Pancreas (tissue), 10 donors: ENCODE results near the gene PTPRQ. TPM values are rescaled to one million over a fixed set of nuclear protein-coding genes. Genes with fewer than 3 reads are reported as not detected.
A peak's percentile ranks its signal among the peaks of the same experiment; 100 is the strongest.
"Not testable (repeated sequence)": the region's sequence is repeated elsewhere in the genome, so short reads cannot be mapped to it uniquely, and the experiment has no call there.

Source experiments
- ATAC-seq, 4 donors: fragments of 200-7000 bp; cut with Tn5 transposase; one replicate each; pipeline versions ENCODE4 v1.8.0 to v1.9.1; 2020; ENCODE audit warnings: mild to moderate bottlenecking in 4 of 4, moderate library complexity in 4 of 4
- DNase-seq, 6 donors: peaks; one replicate each; pipeline ENCODE4 v3.0.0-alpha.2; 2020
- FAIRE-seq: peaks from 2 replicates; lab custom pipeline; 2012; peaks lifted over from hg19 to GRCh38; lab: Jason Lieb, UNC
- H3K27ac ChIP-seq, 4 donors: fragments of 200-600 bp; sonication (generic); 1 replicate in 3 of 4; 2 replicates in 1 of 4; pipeline versions ENCODE4 v1.5.0 to v1.8.0; 2020
- H3K27me3 ChIP-seq, 4 donors: fragments of 200-600 bp; one replicate each; pipeline ENCODE4 v1.8.0; 2021
- H3K36me3 ChIP-seq, 3 donors: fragments of 200-600 bp; sonication (generic) in 1 of 3; one replicate each; pipeline versions ENCODE4 v1.5.0 to v1.8.0; 2020 to 2021
- H3K4me1 ChIP-seq, 3 donors: fragments of 200-600 bp; one replicate each; pipeline ENCODE4 v1.8.0; 2021
- H3K4me3 ChIP-seq, 4 donors: fragments of 200-600 bp; sonication (generic) in 2 of 4; one replicate each; pipeline versions ENCODE4 v1.5.0 to v1.8.0; 2020 to 2021
- H3K9me3 ChIP-seq, 4 donors: fragments of 200-600 bp; one replicate each; pipeline ENCODE4 v1.8.0; 2021
- WGBS, 2 donors: extraction: QIAGEN DNeasy Blood & Tissue Kit; methylation state at CpG; one replicate each; pipeline ENCODE4 v1.1.7; 2013; 5-methylcytosine and 5-hydroxymethylcytosine counted together
- intact Hi-C, 3 donors: fragments of 100-400 bp; cut with DNase I; formaldehyde crosslinking; loops; one replicate each; pipeline versions ENCODE4 v1.11.1 to v1.14.2; 2022
- polyA plus RNA-seq, 2 donors: library from polyadenylated mRNA; stranded (reverse); fragments of 200-250 nt; gene quantifications; one replicate each; pipeline ENCODE4 v1.2.3, GENCODE V29; 2013
- total RNA-seq, 6 donors: library from RNA; stranded (reverse); fragmentation: NEBNext Ultra II Directional in 4 of 6; extraction: Animal tissue kit (Norgen Biotek cat#: 25700) in 4 of 6; gene quantifications; one replicate each; pipeline versions ENCODE4 v1.2.1 to v1.2.4, GENCODE V29; 2021 to 2023
- TF ChIP-seq, protein P1 (sequence below), 4 donors: fragments of 200-600 bp; sonication (generic) in 3 of 4; IDR thresholded peaks; one replicate each; pipeline versions ENCODE4 v1.5.0 to v1.8.0; 2021; ENCODE audit warnings: antibody characterized with exemption in 4 of 4
- donor health status: healthy with polysubstance abuse.
- donor health status: DM: no; HTN: no; CAD: no; lungs with moderate emphysema.
- donor health status: DM: no; HTN: no; CAD: no.
- donor health status: control.
- donor health status: control.
- donor health status: Bipolar disorder and iron deficiency.
- donor health status: DM: yes; HTN: yes; CAD: no.
- donor health status: DM: no; HTN: no; CAD: no.
- donor health status: DM: no; HTN: no; CAD: no.
- donor health status: DM: yes; HTN: yes; CAD: no.

PTPRQ gene
- total and polyA plus RNA-seq, 8 donors: 0.09 to 0.91 (median 0.43) TPM

GRCh38 chr12:80442426-80443222 is 1.4 kb upstream of the PTPRQ start:
- FAIRE-seq (no peak), DNase-seq (peak in 1 of 6 donors; percentile 4), ATAC-seq (peak; percentile 82 to 94 (median 88))
- no peaks in the 10 kb centered on the region for H3K9me3 ChIP-seq
- WGBS, 2 donors: 40 to 42% methylated on average over 7 of the region's 7 CpGs
- intact Hi-C loops: no loop called here
- TF ChIP-seq, protein P1, sequence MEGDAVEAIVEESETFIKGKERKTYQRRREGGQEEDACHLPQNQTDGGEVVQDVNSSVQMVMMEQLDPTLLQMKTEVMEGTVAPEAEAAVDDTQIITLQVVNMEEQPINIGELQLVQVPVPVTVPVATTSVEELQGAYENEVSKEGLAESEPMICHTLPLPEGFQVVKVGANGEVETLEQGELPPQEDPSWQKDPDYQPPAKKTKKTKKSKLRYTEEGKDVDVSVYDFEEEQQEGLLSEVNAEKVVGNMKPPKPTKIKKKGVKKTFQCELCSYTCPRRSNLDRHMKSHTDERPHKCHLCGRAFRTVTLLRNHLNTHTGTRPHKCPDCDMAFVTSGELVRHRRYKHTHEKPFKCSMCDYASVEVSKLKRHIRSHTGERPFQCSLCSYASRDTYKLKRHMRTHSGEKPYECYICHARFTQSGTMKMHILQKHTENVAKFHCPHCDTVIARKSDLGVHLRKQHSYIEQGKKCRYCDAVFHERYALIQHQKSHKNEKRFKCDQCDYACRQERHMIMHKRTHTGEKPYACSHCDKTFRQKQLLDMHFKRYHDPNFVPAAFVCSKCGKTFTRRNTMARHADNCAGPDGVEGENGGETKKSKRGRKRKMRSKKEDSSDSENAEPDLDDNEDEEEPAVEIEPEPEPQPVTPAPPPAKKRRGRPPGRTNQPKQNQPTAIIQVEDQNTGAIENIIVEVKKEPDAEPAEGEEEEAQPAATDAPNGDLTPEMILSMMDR (IDR thresholded peaks at IDR 0.05): no peak
- H3K27me3 ChIP-seq: no peaks in the 10 kb centered on the region
- no peak overlapping the region for H3K4me3 ChIP-seq
- H3K36me3 ChIP-seq: no peaks in the 10 kb centered on the region
- peaks cover 9 to 27% (median 10%) of the 10 kb centered on the region in 3 donors for H3K4me1 ChIP-seq
- H3K27ac ChIP-seq: no peak overlapping the region

DNA sequence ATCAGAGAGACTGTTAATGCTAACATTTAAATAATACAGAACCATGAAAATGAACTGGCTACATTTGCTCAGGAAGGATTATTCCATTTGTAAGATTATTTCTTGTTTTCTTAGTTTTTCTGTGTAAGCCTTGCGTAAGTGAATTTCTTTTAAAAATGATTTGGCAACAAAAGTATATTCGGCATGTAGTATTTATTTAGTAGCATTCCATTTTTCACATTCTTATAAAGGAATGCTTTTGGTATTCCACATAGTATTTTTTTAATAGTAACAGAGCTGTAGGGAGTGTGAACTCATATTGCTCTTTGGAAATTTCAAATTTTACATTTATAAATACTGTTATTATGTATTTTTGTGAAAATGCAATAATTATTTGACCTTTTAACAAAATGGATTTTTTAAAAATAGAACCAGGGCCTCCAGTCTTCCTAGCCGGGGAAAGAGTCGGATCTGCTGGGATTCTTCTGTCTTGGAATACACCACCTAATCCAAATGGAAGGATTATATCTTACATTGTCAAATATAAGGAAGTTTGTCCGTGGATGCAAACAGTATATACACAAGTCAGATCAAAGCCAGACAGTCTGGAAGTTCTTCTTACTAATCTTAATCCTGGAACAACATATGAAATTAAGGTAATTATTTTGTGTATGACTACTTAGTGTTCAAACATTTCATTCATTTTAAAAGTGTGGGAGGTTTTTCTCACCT is 1.2 kb downstream of the PTPRQ start:
- WGBS, 2 donors: 41 to 44% methylated on average over 5 of the region's 5 CpGs
- FAIRE-seq: no peak
- no peak overlapping the region for H3K4me3 ChIP-seq
- peaks cover 9 to 27% (median 10%) of the 10 kb centered on the region in 3 donors for H3K4me1 ChIP-seq
- no peaks in the 10 kb centered on the region for H3K9me3 ChIP-seq
- H3K27me3 ChIP-seq: no peaks in the 10 kb centered on the region
- no peak for DNase-seq
- no peak overlapping the region for H3K27ac ChIP-seq
- ATAC-seq: peak in 1 of 4 donors; percentile 61
- TF ChIP-seq, protein P1 (IDR thresholded peaks at IDR 0.05): no peak
- intact Hi-C loops: no loop called here
- no peaks in the 10 kb centered on the region for H3K36me3 ChIP-seq

GRCh38 chr12:80456513-80456912 is 12.5 kb downstream of the PTPRQ start:
- WGBS, 2 donors: 53 to 54% methylated on average over 1 of the region's 1 CpG
- Histone ChIP-seq H3K9me3 (no peaks in the 10 kb centered on the region), H3K27ac (no peak overlapping the region), H3K36me3 (no peaks in the 10 kb centered on the region), H3K4me1 (no peaks in the 10 kb centered on the region), H3K4me3 (no peak overlapping the region), H3K27me3 (no peaks in the 10 kb centered on the region)
- FAIRE-seq (no peak), DNase-seq (no peak), ATAC-seq (no peak)
- intact Hi-C loops: no loop called here
- TF ChIP-seq, protein P1 (IDR thresholded peaks at IDR 0.05): no peak

GRCh38 chr12:80460972-80461371 is 16.9 kb downstream of the PTPRQ start:
- Histone ChIP-seq H3K4me1 (no peaks in the 10 kb centered on the region), H3K4me3 (no peak overlapping the region), H3K36me3 (no peaks in the 10 kb centered on the region), H3K9me3 (no peaks in the 10 kb centered on the region), H3K27ac (no peak overlapping the region), H3K27me3 (no peaks in the 10 kb centered on the region)
- DNase-seq (no peak), FAIRE-seq (no peak), ATAC-seq (no peak)
- intact Hi-C loops: no loop called here
- WGBS, 2 donors: 51 to 68% methylated on average over 4 of the region's 4 CpGs
- TF ChIP-seq, protein P1 (IDR thresholded peaks at IDR 0.05): no peak

DNA sequence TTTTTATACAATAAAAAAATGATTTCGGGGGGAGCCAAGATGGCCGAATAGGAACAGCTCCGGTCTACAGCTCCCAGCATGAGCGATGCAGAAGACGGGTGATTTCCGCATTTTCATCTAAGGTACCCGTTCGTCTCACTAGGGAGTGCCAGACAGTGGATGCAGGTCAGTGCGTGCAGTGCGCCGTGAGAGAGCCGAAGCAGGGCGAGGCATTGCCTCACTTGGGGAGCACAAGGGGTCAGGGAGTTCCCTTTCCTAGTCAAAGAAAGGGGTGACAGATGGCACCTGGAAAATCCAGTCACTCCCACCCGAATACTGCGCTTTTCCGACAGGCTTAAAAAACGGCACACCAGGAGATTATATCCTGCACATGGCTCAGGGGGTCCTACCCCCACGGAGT is 17.8 kb downstream of the PTPRQ start:
- H3K4me1 ChIP-seq, H3K36me3 ChIP-seq, DNase-seq, ATAC-seq, H3K4me3 ChIP-seq, H3K9me3 ChIP-seq, FAIRE-seq, intact Hi-C loops, H3K27me3 ChIP-seq, H3K27ac ChIP-seq: not testable (repeated sequence)
- WGBS, 2 donors: 81 to 83% methylated on average over 14 to 18 of the region's 18 CpGs
